Activated T-helper 2 cell treated with anti-CD3 and anti-CD28 coated beads, Interferon-gamma antibody, Interleukin-2, Interleukin-4, amounts not matched to agents 10 μg/mL and 5 μg/mL and 100 μg/mL, durations not matched to agents 14 hours and 24 hours and 36 hours (primary cell): ENCODE results near the gene LY6G6F. TPM values are rescaled to one million over a fixed set of nuclear protein-coding genes. Genes with fewer than 3 reads are reported as not detected.
A peak's percentile ranks its signal among the peaks of the same experiment; 100 is the strongest.

Source experiments
- DNase-seq: peaks from one replicate; pipeline ENCODE4 v3.0.0; 2021; ENCODE audit warnings: low spot score
- H3K27ac Mint-ChIP-seq: one replicate; pipeline ENCODE4 v1.8.0; 2021; ENCODE audit warnings: mixed read lengths
- H3K27me3 Mint-ChIP-seq: one replicate; pipeline ENCODE4 v1.8.0; 2021; ENCODE audit warnings: low read depth, mixed read lengths
- H3K36me3 Mint-ChIP-seq: one replicate; pipeline ENCODE4 v1.8.0; 2021; ENCODE audit warnings: low read depth, mixed read lengths
- H3K4me1 Mint-ChIP-seq: one replicate; pipeline ENCODE4 v1.8.0; 2021; ENCODE audit warnings: low read depth, mixed read lengths
- H3K4me3 Mint-ChIP-seq: one replicate; pipeline ENCODE4 v1.8.0; 2021; ENCODE audit warnings: low read depth, mild to moderate bottlenecking, moderate library complexity, mixed read lengths
- H3K9me3 Mint-ChIP-seq: one replicate; pipeline ENCODE4 v1.8.0; 2021; ENCODE audit warnings: mixed read lengths
- intact Hi-C: fragments of 100-400 bp; cut with micrococcal nuclease; formaldehyde crosslinking; loops from one replicate; pipeline ENCODE4 v1.15.1; 2023
- total RNA-seq: library from RNA; stranded (reverse); gene quantifications from 2 replicates; pipeline ENCODE4 v1.2.3, GENCODE V29; 2022

LY6G6F gene
- total RNA-seq, 1 donor from 2014 or later: not detected

DNA sequence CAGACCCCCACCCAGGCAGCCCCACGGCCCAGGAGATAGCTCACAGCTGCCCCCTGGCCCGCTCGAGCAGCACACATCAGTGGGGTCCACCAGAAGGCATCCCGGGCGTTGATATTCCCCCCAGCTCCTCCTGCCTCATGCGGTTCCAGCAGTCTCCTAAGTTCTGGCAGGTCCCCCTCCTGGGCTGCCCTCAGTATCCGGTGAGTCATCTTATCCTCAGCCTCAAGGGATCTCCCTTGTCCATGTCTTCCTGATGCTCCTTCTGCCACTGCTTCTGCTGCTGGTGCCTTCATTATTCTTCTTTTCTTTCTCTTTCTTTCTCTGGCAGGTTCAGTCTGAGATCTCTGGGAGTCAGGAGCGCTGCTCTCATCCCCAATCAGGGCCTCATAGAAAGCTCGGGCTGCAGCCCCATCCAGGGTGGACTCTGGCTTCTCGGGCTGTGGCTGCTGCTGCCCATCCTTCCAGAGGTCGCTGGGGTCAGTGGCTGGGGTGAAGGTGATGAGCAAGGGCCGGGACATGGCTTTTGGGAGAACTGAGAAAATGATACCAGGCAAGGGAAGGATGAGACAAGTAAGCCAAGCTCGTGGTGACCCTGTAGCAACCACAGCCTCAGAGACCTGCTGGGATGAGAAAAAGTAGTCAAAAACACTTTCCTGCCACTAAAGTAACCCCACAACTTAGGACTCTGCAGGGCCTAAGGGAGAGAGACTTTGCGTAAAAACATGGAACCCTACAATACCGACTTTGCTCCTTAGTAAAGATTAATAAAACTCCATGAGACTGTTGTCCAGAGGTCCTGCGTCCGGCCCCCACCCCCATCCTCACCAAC lies 42.5 kb upstream of the LY6G6F start:
- intact Hi-C loops: loop anchor here (2.0 to 5.0 kb wide), 2 partner anchors 39 to 1753 kb away; partner anchors contain the start of genes ABHD16A and CUTA
- Mint-ChIP-seq H3K27ac (peak overlapping the region; percentile 94), H3K4me1 (peaks cover 52% of the 10 kb centered on the region), H3K9me3 (no peaks in the 10 kb centered on the region), H3K27me3 (no peaks in the 10 kb centered on the region), H3K36me3 (peaks cover 86% of the 10 kb centered on the region), H3K4me3 (peak overlapping the region; percentile 96)
- DNase-seq: no peak

DNA sequence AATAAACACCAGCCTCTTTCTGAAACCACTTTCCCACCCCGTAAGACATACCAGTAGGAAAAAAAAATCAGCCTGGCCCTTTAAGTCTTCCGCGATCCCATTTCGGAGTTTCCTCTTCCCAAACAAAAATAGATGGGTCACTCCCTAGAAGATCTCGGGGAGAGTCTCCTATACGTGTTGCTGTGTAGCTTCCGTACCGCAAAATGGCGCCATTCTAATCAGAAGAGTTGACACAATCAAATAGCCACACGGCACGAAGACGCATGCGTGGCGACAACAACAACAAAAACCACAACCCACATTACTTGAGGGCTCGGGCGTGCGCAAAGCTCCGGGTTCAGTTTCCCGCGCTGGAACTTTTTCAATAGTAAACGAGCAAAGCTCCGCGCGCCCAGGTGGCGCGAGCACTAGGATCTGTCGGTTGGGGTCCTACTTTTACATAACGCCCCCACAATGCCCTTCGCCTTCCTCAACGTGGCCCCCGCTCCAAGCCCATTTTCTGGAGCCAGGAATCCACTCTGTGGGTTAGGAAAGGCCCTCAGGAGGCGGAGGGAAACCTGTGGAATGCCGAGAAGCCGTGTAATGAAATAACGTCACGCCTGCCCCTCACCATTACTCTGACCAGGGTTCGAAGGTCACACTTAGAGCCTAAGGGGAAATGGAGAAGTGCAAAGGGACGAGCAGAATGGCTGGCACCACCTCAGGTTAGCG lies 41.7 kb upstream of the LY6G6F start, which contains the start of gene GPANK1:
TSS of gene GPANK1 (minus strand) at position 208 of the 711 bp plus-strand sequence. CDS start 519 bp downstream, outside the sequence.
- Mint-ChIP-seq H3K4me3 (peak within 1 kb of the TSS; percentile 96), H3K4me1 (peaks cover 45% of the 10 kb centered on the region), H3K9me3 (no peaks in the 10 kb centered on the region), H3K27ac (peak within 1 kb of the TSS; percentile 94), H3K36me3 (peaks cover 86% of the 10 kb centered on the region), H3K27me3 (no peaks in the 10 kb centered on the region)
- DNase-seq: peak; percentile 89
- intact Hi-C loops: loop anchor here (1.0 to 5.0 kb wide), 8 partner anchors 13 to 1752 kb away; partner anchors contain the start of genes ABHD16A, BAG6, CUTA and DDX39B

DNA sequence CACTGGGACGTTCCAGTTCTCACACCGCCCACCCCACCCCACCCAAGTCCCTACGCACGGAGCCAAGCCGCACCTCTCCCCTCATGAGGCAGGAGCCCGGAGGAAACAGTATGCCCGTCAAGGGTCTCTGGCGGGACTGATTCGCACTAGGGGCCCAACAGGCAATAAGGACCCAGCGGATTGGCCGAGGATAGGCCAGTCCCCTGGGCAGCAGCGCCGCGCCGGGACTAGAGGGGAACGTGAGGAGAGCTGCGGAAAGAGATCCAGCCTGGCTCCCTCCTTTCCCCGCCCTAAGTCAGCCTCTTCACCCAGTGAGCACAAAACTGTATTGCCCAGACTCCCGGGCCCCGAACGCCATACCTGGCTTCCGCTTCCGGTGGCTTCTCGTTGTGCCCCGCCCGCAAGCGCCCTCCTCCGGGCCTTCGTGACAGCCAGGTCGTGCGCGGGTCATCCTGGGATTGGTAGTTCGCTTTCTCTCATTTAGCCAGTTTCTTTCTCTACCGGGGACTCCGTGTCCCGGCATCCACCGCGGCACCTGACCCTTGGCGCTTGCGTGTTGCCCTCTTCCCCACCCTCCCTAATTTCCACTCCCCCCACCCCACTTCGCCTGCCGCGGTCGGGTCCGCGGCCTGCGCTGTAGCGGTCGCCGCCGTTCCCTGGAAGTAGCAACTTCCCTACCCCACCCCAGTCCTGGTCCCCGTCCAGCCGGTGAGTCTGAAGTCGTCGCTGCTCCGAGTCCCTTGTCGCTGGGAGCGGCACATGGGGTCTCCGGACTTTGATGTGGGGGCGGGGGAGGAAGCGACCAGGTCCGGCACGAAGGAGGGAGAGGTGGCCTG lies 40.9 kb upstream of the LY6G6F start, which contains the start of gene CSNK2B:
TSS of gene CSNK2B (plus strand) at position 580 of the 836 bp plus-strand sequence. CDS start 752 bp downstream, outside the sequence.
- Mint-ChIP-seq H3K9me3 (no peaks in the 10 kb centered on the region), H3K27ac (peak within 1 kb of the TSS; percentile 94), H3K4me1 (peaks cover 43% of the 10 kb centered on the region), H3K27me3 (no peaks in the 10 kb centered on the region), H3K36me3 (peaks cover 89% of the 10 kb centered on the region), H3K4me3 (peak within 1 kb of the TSS; percentile 96)
- intact Hi-C loops: loop anchor here (1.0 to 5.0 kb wide), 7 partner anchors 13 to 232 kb away; partner anchors contain the start of genes ABHD16A, BAG6, DDX39B and EHMT2
- DNase-seq: peak; percentile 98

DNA sequence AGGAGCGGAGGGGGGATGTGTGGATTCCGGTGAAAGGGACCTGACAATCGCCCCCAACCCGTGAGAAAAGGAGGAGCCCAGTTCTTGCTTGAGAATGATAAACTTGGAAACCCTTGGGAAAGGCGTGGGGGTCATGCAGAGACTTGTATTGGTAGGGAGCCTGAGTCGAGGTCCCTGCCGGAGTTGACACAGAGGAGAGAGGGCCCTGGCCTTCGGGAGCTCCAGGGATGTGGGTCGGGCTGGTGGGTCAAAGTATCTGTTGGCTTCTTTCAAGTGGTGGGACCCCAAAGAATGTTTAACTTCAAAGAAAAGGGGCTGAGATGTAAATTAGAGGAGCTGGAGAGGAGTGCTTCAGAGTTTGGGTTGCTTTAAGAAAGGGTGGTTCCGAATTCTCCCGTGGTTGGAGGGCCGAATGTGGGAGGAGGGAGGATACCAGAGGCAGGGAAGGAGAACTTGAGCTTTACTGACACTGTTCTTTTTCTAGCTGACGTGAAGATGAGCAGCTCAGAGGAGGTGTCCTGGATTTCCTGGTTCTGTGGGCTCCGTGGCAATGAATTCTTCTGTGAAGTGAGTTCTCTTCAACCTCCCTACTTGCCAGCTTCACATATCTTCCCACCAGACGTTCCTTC lies 40.2 kb upstream of the LY6G6F start:
- peak overlapping the region; percentile 96 for H3K4me3 Mint-ChIP-seq
- intact Hi-C loops: loop anchor here (5.0 kb wide), 1 partner anchor 231 kb away; the partner anchor contains the start of gene EHMT2
- DNase-seq: no peak
- peaks cover 37% of the 10 kb centered on the region for H3K4me1 Mint-ChIP-seq
- no peaks in the 10 kb centered on the region for H3K27me3 Mint-ChIP-seq
- H3K27ac Mint-ChIP-seq: peak overlapping the region; percentile 94
- no peaks in the 10 kb centered on the region for H3K9me3 Mint-ChIP-seq
- peaks cover 89% of the 10 kb centered on the region for H3K36me3 Mint-ChIP-seq

DNA sequence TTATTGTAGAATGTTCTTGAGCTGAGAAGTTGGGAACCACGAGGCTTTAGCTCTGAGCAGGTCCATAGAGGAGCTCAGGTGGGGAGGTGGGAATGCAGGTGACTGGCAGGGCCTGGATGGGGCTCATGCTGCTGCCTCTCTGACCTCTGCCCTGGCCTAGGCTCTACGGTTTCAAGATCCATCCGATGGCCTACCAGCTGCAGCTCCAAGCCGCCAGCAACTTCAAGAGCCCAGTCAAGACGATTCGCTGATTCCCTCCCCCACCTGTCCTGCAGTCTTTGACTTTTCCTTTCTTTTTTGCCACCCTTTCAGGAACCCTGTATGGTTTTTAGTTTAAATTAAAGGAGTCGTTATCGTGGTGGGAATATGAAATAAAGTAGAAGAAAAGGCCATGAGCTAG lies 37.0 kb upstream of the LY6G6F start, which contains the start of gene LY6G5B:
TSS of gene LY6G5B (plus strand) at position 301 of the 400 bp plus-strand sequence. CDS start 975 bp downstream, outside the sequence.
- Mint-ChIP-seq H3K4me3 (no peak within 1 kb of the TSS), H3K27ac (no peak within 1 kb of the TSS), H3K4me1 (peaks cover 16% of the 10 kb centered on the region), H3K9me3 (no peaks in the 10 kb centered on the region), H3K27me3 (no peaks in the 10 kb centered on the region), H3K36me3 (peaks cover 81% of the 10 kb centered on the region)
- intact Hi-C loops: loop anchor here (5.0 kb wide), 1 partner anchor 228 kb away; the partner anchor contains the start of gene EHMT2
- DNase-seq: no peak

DNA sequence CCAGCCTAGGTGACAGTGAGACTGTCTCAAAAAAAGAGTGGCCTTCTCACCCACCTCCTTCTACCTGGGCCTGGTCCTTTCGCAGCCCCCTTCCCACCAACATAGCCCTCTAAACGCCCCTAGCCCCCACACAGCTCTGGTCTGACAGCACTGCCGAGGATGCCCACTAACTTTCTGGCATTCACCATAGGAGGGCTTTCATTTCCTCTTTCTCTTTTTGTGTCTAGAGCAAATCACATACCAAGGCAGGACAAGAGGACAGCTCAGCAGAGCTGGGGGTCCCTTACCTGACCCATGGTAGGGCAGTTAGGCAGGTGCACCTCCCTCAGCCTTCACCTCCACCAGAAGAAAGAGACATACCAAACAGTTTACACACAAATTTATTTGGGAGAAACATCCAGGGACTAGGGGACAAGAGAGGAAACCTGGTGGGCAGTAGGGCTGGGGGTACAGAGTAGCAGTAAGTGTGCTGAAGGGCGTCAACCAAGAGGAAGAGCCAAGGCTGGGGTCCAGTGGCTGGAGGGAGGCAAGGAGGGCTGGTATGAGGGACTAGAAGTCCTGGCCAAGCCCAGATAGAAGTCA lies 30.3 kb upstream of the LY6G6F start:
- Mint-ChIP-seq H3K4me1 (peaks cover 19% of the 10 kb centered on the region), H3K27me3 (no peaks in the 10 kb centered on the region), H3K27ac (no peak overlapping the region), H3K4me3 (no peak overlapping the region), H3K36me3 (peaks cover 23% of the 10 kb centered on the region), H3K9me3 (no peaks in the 10 kb centered on the region)
- no peak for DNase-seq
- intact Hi-C loops: no loop called here

DNA sequence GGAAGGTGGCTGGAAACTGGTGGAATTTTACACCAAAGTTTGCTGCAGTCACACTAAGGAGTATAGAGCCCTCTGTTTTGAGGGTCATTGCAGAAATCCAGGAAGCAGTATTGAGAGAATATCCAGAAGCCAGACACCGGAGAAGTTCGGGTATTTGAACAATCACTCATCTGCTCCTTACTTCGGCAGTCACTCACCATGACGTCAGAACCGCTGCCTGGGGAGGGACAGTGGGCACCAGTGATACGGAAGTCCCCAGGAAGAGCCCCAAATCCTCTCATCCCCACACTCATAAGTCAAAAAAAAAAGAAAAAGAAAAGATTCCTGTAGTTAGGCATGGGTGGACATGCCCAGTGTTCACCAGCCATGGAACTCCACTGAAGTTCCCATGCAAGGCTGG lies 29.8 kb upstream of the LY6G6F start:
- H3K4me1 Mint-ChIP-seq: peaks cover 21% of the 10 kb centered on the region

GRCh38 chr6:31677955-31678354 lies 28.7 kb upstream of the LY6G6F start:
- no peak overlapping the region for H3K27ac Mint-ChIP-seq
- peaks cover 21% of the 10 kb centered on the region for H3K4me1 Mint-ChIP-seq
- intact Hi-C loops: no loop called here
- no peak overlapping the region for H3K4me3 Mint-ChIP-seq
- no peaks in the 10 kb centered on the region for H3K9me3 Mint-ChIP-seq
- peaks cover 8% of the 10 kb centered on the region for H3K36me3 Mint-ChIP-seq
- DNase-seq: no peak
- no peaks in the 10 kb centered on the region for H3K27me3 Mint-ChIP-seq

More for the DNA sequence above, 29.8 kb upstream of the LY6G6F start:
- intact Hi-C loops: no loop called here
- no peak overlapping the region for H3K27ac Mint-ChIP-seq
- no peak for DNase-seq
- no peaks in the 10 kb centered on the region for H3K27me3 Mint-ChIP-seq
- H3K9me3 Mint-ChIP-seq: no peaks in the 10 kb centered on the region
- peaks cover 19% of the 10 kb centered on the region for H3K36me3 Mint-ChIP-seq
- no peak overlapping the region for H3K4me3 Mint-ChIP-seq

DNA sequence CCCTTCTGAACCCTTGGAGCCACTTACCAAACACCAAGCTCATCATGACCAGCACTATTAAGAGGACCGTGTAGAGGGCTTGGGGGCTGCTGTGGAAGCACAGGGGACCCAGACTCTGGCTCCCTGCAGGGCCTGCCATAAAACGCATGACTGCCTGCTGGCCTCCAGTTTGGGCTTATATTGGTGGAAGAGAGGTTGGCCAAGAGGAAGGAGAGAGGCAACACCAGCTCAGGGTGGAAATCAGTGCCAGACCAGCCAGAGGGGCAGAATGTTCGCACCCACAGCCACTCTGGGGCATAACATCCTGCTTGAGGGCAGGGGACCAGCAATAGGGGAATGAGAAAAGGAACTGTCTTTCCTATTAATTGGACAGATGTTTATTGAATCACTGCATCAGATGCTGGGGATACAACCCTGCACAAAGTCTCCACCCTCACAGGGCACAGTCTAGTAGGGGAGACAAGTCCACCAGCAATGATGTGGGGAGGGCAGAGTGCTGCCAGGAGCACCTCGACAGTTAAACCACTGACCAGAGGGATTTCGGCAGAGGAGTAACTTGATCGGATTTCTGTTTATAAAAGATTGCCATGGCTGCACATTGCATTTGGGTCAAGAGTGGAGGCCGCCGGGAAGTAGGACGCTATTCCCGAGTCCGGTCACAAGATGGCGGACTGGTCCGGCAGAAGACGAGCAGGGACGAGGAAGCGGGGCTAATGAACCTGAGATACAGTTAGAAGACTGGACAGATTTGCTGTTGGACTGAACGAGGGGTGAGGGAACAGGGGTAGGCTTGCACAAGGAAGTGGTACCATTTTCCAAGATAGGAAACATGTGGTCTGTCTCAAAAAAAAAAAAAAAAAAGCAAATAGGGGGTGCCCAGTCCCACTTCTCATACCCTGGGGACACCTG lies 26.2 kb upstream of the LY6G6F start, which contains the start of gene LY6G5C:
TSS of gene LY6G5C (minus strand) at position 842 of the 909 bp plus-strand sequence. CDS start at position 148, 694 bp downstream.
- DNase-seq: peak; percentile 58
- Mint-ChIP-seq H3K9me3 (no peaks in the 10 kb centered on the region), H3K36me3 (peaks cover under 1% of the 10 kb centered on the region), H3K27ac (peak within 1 kb of the TSS; percentile 64), H3K27me3 (no peaks in the 10 kb centered on the region), H3K4me3 (peak within 1 kb of the TSS; percentile 73), H3K4me1 (peaks cover 21% of the 10 kb centered on the region)
- intact Hi-C loops: loop anchor here (1.0 to 10.0 kb wide), 4 partner anchors 58 to 274 kb away; partner anchors contain the start of genes NELFE and SKIC2

DNA sequence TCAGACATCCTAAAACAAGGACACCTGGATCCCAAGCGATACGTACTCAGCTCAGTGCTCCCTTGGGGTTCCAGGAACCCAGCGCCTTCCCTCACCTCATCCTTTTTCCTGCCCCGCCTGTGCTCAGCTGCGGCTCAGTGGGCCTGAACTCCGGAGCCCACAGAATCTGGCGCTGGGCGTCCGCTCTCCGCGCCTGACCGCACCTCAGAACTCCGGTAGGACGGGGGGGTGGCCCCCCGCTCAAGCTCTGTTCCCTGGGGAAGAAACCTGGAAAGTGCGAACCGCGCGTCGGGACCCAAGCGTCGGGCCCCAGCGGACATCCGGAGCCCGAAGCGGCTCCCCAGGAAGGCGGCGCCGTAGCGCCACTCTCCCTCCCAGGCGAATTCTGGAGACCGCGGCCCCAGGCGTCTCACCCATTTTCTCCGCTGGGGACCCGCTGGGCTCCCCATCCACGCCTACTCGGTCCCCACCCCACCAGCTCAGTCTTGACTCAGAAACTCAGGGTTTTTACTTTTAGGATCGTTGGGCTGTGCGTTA lies 25.5 kb upstream of the LY6G6F start:
- no peak for DNase-seq
- Mint-ChIP-seq H3K4me1 (peaks cover 21% of the 10 kb centered on the region), H3K4me3 (peak overlapping the region; percentile 73), H3K36me3 (peaks cover 7% of the 10 kb centered on the region), H3K9me3 (no peaks in the 10 kb centered on the region), H3K27me3 (no peaks in the 10 kb centered on the region), H3K27ac (no peak overlapping the region)
- intact Hi-C loops: loop anchor here (2.0 to 10.0 kb wide), 3 partner anchors 58 to 274 kb away; partner anchors contain the start of genes NELFE and SKIC2
